NCI-H510A (cell line): ENCODE data around the gene COL4A6.
"Not testable (repeated sequence)": the region's sequence is repeated elsewhere in the genome, so short reads cannot be mapped to it uniquely, and the experiment has no call there.

Source experiments
- DNase-seq: peaks from one replicate; lab custom pipeline; 2025; lab: John Stamatoyannopoulos, UW

COL4A6 gene

DNA sequence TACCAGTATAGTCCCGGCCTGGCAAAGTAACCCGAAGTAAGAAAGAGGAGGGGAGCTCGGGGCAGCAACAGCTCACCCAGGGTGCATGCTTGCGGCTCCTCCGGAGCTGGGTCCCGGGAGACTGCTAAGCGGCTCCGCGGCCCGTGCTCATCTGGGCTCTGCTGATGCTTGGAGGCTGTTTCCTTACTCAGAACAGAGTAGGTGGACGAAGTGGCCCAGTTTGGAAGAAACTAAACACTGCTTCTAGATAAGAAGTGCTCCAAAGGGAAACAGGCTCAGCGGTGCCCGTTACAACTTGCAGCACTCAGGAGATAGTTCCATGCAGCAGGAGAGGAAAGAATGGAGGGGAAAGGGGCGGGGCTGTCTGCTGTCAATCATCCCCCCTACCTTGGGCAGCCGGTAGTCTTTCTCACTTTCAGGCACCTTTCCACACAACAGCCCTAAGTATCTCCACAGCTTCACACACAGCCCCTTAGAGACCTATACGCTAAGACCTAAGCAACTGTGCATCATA, at the start of gene COL4A6:
Gene COL4A6 (minus strand): TSS at position 313 of the 514 bp plus-strand sequence. CDS start 226 bp downstream, at position 87.
- no peak for DNase-seq

DNA sequence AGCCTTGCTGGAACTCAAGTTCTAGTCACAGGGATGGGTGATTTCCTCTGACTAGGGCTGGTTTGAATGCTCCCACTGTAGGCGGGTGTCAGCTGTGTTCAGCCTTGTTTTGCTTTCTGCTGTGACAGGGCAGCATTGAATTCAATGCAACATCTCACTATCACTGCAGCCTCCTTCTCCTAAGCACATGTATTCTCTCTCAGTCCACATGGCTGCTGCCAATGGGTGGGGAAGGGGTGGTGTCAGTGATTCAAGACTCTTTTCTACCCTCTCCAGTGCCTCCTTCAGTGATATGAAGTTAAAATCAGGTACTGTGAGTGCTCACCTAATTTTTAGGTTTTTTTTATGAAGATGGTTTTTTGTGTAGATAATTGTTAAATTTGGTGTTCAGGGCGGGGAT, 47.7 kb upstream of the COL4A6 start:
- DNase-seq, result no peak

DNA sequence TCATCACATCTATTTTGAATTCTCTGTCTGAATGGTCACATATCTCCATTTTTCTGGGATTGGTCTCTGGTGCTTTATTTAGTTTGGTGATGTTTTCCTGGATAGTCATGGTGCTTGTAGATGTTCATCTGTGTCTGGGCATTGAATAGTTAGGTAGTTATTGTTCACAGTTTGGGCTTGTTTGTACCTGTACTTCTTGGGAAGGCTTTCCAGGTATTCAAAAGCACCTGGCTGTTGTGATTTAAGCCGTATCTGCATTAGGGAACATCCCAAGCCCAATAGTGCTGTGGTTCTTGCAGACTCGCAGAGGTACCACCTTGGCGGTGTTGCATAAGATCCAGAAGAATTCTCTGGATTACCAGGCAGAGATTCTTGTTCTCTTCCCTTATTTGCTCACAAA, 46.0 kb upstream of the COL4A6 start:
- DNase-seq, result no peak

DNA sequence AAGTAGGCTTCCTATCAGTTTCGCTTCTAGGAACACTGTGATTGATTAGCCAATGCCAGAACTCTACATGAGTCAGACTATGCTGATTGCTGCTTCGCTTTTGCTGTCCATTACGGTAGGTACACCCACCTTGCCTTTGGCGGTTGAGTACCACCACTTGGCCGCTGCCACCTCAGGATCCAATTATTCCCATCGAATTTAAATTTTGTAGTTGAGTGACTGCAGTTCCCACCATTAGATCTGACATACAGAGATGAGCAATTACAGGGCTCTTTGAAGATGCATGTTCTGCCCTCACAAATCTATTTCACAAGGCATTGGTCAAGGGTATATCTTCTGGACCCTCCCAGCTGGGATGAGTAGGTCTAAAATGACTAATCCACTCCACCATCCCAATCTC, 43.3 kb upstream of the COL4A6 start:
- not testable (repeated sequence) for DNase-seq

DNA sequence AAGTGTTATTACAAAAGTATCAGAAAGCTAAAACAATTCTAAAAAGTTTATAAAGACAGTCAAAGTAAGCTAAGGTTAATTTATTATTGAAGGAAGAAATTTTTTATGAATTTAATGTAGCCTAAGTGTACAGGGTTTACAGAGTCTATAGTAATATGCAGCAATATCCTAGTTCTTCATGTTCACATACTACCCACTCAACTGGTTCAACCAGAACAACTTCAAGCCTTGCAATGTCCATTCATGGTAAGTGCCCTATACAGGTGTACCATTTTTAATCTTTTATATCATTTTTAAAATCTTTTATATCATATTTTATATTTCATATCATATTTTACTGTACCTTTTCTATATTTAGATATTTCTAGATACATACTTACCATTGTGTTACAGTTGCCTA, 35.8 kb upstream of the COL4A6 start:
- no peak for DNase-seq

DNA sequence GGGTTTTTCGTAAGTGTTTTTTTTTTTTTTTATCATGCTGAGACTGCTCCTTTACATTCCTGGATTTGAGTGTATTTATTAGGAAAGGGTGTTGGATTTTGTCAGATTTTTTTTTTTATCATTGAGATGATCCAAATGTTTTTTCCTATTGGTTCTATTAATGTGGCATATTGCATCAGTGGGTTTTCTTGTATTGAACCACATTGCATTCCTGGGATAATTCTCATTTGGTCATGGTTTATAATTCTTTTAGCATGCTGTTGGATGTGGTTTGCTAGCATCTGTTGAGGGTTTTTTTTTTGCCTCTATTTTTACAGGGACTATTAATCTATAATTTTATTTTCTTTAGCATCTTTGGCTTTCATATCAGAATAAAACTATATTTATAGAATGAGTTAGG, 30.3 kb upstream of the COL4A6 start:
- DNase-seq, result no peak

DNA sequence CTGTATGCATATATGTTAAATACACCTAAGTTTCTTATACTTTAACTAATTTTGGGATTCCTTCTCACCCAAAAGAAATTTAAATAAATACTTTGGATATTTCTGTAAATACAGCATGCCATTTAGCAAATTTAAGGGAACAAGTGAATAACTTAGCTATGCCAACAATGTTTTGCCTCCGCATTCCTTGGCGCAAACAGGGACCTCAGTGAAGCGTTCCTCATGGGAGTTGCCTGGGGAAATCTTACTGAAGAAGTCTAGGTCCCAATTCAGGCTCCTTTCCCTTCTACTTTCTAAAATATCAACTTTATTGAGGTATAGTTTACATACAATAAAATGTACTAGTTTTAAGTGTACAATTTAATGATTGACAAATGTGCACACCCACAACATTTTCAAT, 26.4 kb upstream of the COL4A6 start:
- no peak for DNase-seq

DNA sequence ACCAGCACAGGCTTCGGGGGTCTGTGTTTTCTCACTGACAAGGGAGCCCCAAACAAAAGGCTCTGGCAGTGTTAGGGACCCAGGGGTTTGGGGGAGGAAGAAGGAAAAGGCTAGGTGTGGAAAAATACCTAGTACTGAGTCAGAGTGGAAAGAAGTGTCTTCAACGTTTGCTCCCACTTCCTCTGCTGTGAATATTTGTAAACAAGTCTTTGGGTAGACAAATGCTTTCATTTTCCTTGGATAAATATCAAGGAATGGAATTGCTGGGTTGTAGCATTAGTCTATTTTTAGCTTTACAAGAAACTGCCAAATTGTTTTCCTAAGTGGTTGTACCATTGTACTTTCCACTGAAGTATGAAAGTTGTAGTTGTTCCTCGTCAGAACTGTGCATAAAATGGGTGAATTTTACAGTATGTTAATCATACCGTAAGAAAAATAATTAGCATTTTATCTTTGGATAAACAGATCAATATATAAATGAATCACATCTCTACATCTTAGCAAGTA, 18.8 kb upstream of the COL4A6 start:
- DNase-seq, result no peak

DNA sequence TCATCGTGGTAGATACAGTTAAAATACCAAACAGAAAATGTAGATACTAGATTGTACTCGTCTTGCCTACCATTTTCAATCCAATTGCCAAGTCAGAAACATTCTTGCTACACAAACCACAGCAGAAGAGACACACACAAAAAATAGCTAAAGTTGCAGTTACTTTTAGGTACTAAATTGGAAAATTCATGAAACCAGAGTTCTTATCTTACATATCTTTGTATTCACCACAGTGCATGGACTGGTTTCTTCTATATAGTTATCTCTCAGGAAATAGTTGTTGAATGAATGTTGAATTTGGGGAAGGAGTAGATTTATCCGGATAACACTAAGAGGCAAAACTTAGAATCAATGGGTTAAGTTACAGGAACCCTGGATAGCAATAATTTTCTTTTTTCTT, 15.6 kb upstream of the COL4A6 start:
- DNase-seq, result no peak

DNA sequence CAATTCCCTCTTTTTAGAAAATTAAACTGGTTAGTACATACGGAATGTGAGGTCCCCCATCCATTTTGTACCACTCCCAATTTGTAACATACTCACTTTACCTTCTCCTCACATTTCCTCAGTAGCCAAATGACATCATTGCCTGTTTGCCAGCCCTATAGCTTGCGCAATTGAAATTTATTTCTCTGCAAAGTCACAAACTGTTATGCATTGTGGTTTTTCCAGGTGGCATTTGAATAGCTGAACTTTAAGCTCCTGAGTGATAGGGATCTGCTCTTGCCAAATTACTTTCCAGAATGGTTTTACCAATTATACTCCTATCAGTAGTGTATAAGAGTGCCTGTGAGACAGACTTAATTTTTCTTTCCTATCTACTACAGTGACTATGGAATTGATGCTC, 9.1 kb upstream of the COL4A6 start:
- DNase-seq, result no peak

DNA sequence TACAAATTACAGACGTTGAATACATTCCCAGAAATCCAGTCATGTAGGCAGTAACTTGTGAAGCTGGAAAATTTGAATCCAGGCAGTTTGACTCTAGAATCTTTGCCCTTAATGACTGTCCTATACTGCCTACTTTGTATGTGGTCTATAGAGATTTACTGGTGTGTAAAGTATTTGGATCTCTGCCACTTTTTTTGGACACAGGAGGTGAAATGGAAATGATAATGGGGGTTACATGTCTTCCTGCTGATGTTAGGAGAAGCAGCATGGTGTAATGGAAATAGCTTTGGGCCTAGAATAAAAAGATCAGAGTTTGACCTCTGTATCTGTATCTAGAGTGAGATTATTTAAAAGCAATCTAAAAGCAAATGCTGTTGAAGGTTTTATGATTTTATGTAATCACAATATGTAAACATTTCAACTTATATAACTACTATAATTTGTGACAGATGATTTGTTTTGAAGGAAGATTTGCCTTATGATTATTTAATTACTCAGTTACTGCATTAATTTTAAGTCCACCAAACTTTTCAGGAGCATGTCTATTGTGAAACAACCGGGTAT, 4.8 kb upstream of the COL4A6 start:
- DNase-seq, result no peak

DNA sequence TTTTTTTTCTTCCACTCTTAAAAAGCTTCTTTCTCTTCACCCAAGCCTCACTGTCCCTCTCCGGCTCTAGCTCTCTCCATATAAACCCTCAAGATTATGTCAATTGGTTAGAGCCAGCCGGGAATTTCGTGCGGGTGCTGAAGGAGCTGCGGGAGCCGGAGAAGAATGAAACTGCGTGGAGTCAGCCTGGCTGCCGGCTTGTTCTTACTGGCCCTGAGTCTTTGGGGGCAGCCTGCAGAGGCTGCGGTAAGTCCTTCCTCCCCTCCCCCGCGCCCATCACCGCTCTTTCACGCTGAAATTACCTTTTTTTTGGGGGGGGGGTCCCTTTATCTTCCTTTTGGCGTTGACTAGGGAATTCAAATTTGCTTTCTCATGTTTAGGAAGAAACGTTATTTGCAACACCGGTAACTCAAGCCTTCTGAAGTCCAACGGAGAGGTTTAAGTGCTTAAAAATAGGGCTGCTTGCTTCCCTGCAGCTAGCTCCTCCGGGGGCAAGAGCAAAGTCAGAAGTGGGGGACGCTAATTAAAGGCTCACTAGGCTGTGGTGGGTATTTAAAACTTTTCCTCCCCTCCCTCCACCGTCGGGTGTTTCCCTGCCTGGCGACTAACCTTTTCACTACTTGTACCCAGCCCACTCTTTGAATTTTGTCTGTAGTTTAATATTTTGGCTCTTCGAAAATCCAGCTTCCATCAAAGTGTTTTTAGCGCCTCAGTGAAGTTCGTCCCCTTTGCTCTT, 1.9 kb upstream of the COL4A6 start:
- no peak for DNase-seq

DNA sequence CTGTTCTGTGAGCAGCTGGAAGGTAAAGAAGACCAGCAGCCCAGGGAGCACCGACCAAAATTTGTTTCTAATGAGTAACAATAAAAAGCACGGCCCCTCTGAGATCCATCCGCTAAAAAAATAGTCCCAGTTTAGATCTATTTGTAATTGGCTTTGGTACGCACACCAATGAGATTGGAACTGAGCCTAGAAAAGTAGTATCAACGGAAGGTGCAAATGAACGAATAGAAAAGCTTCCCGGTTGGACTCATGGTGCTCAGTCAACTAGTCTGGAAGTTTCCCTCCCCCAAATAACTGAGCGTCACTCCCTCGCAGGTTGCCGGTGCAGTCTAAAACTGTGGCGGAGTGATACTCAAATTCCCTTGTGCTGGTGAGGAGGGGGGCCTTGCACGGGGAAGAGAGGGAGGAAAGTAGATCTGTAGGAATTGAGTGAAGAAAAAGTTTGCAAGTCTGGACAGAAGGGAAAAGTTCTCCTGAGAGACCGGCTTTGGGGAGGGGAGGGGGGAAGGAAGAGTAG, 1.3 kb upstream of the COL4A6 start, which contains the start of gene COL4A5:
Gene COL4A5 (plus strand): TSS at position 413 of the 517 bp plus-strand sequence. CDS start 288 bp downstream, outside the sequence.
- DNase-seq, result peak; percentile 66

DNA sequence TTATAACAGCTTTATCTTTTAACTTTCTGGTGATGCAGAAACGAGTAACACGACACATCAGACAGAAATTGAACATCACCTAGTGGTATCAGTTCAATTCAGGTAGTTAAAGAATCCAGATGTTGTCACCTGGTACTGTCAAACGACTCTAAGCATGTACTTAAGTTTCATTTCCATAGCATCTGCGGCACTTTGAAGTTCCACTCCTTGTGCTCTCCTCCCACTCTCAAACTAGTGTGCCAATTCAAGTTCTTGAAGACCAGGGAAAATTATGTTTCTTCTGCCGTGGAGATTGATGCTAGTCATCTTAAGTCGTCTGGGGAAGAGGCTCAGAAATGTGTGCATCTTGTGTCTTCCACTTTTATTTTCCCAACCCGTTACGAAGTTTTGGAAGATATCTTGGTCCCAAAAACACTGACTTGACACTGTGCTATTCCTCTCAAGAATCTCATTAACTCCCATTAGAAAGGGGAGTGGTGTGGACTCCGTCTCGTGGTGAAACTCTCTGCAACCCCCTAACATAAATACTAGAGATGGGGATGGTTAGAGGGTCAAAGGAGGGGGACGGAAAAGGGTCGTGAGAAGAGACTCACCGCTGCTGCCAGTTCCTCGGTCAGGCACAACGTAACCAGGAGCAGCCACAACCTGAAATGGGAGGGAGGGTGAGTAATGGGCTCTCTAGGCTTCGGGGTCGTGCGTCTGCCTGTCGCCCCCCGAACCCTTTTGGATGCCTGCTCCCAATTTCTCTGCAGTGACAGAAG, 693 bp downstream of the COL4A6 start:
- no peak for DNase-seq

DNA sequence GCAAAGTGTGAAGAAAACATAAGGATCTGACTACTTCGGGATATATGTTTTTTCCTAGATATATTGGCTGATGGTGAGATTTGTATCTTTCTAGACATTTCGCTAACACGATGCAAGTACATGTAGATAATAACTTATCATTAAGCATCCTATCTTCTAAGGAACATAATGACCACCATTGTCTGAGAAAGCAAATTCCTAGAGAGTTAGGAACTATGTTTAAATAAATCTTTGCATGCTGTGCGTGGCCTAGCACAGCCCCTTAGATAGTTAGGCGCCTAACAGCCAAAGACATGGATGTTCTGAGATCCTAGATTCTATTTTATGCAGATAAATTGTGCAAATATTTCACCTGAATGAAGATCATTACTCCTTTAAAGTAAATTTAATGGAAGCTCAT, 3.0 kb downstream of the COL4A6 start:
- no peak for DNase-seq

DNA sequence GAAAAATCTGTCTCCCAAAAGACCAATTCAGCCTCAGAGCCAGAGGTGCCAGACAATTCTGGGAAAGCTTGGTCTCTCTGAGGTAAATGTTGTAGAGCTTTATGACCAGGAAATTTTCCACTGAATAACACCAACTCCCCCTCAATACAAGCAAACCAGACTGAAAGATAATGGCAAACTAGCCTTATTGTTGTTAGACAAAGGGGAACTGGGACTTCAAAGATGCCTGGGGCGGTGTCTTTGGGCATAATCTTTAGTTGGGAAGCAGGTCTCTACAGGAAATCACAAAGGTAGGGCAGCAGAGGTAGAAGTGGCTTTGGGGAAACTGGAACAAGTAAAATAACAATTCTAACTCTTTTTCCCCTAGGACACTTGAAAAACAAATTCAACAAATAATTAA, 12.0 kb downstream of the COL4A6 start:
- DNase-seq, result no peak

DNA sequence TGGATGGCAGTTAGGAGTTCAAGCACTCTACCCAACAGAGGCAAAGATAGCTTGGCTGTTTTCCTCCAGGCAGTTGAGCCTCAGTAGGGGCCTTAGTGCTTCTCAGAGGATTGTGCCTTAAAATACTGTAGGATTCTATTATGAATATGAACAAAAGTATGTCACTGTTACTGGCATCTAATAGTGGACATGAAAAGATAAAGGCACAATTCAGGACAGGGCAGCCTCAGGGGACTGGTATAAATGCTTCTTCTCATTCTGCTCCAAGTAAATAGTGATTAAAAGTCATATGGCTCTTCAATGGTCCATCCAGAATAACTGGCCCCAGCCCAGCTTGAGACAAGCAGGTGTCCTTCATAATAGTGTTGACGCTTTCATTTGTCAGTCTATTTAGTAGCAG, 17.7 kb downstream of the COL4A6 start:
- DNase-seq, result no peak

DNA sequence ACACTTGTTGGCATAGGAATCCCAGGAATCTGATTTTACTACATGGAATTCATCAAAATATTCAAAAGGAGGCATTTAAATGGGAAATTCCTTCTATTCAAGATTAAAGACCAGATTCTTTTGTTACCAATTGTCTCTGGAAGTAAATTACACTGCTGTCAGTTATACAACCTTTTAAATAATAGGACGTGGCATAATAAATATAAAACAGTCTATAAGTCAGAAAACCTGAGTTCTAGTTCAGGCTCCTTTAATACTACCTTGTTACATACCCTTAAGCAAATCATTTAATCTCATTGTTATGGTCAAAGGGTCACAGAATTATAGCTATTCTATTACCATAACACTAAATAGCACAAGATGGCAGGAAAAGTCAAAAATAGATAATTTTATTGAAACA, 18.8 kb downstream of the COL4A6 start:
- no peak for DNase-seq

DNA sequence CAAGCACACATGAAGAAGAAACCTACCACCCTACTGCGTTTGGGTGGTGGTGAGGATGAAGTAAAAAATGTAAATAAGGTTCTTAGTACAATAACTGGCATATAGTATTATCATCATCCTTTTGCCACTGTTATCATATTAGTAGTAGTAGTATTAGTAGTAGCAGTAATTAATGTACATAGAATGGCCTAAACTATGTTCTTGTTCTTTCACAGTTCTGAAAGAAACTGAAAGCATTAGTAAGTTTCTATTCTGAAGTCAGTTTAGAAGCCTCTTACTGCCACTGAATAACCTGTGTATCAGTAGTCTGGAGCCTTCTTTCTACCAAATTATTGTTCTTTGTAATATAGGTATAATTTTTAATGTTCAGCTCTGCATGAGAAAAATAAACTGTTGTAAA, 21.0 kb downstream of the COL4A6 start:
- no peak for DNase-seq

DNA sequence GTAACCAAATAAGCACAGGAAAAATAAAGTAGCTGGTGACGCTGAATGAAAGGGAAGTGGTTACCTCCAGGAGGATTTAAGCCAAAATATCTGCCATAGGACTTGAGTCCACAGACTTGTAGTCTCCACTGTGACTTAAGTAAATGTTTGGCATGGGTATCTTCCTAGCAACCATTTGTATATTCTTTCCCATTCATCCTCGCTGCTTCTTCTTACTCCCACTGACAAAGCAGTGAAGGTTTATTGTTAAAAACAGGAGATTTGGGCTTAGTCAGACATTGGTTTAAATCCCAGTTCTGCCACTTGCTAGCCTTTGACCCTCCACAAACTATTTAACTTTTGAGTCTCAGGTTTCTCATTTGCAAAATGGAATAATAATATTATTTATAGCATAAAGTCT, 22.3 kb downstream of the COL4A6 start:
- no peak for DNase-seq

DNA sequence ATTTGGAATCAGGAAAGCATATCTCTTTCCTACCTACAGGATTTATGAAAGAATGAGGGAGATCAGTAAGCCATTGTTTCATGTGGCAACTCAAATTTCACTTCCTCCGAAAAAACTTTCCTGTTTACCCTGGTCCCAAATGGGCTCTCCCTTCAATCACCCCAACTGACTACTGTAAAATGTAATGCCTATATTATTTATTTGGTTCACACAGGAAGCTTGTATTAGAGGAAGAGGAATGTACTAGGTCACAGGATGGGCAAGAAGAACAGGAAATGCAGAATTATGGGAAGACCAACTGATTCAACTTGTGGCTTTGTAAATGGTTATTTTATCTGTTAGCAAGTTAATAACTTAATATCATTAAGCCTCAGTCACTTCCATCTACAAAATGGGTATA, 23.1 kb downstream of the COL4A6 start:
- DNase-seq, result no peak

DNA sequence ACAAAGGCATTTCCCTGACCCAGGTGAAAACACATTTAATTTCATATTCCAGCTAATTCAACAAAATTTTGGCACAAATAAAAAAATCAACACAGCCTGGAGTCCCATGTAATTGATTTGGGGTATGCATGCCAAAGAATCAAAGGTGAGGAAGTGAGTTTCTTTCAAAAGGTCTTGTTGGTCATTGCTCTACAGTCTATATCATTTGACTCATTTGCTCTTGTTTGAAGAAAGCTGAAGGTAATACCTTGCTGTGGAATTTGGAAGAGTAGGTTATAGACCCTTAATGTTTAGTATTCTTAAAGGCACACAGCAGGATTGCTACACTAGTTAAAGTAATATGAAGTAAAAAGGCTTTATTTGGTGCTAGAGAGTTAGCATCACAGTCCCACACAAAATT, 25.4 kb downstream of the COL4A6 start:
- no peak for DNase-seq
